Retinal pigment epithelial cell (primary cell): ENCODE results near the gene PSEN2.

Source experiments
- DNase-seq: peaks from one replicate; pipeline ENCODE4 v3.0.0-alpha.2; 2010; ENCODE audit warnings: low read depth
- H3K4me3 ChIP-seq: 2 replicates; pipeline ENCODE4 v1.5.1; 2011; ENCODE audit warnings: mild to moderate bottlenecking, low read length, control low read depth, moderate library complexity
- CTCF ChIP-seq: conservative IDR thresholded peaks from 2 replicates; pipeline ENCODE4 v1.5.1; 2011; ENCODE audit warnings: low read depth, low read length, control low read depth, inconsistent platforms

PSEN2 gene

GRCh38 chr1:226882631-226883409, 12.4 kb downstream of the PSEN2 start:
- TF ChIP-seq CTCF: no peak
- peak; percentile 52 for DNase-seq
- H3K4me3 ChIP-seq: no peak overlapping the region

- TF ChIP-seq CTCF: no peak
- no peak for DNase-seq
- no peak overlapping the region for H3K4me3 ChIP-seq
These were observed 13.2 kb downstream of the PSEN2 start for GRCh38 chr1:226883630-226884029.

DNA sequence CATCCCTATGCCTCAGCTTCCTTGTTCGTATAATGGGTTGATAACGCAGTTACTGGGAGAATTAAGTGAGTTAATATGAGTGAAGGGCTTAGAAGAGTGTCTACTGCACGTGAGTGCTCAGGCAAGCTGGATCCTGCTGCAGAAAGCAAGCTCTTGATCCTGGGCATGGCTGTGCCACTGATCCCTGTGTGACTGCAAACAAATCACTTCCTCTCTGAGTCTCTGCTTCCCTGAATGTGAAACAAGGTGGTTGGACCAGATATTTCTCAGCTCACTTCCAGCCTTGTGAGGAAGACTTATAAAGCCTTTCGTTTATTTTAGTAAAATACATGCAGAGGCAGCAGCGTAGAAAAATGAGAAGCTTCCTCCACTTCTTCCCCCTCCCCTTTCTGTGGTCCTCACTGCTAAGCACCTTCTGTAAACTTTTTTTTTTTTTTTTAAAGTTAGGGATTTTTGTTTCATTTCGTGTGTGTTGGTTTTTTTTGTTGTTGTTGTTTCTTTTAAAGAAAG, 13.8 kb downstream of the PSEN2 start:
- no peak overlapping the region for H3K4me3 ChIP-seq
- TF ChIP-seq CTCF: no peak
- no peak for DNase-seq

DNA sequence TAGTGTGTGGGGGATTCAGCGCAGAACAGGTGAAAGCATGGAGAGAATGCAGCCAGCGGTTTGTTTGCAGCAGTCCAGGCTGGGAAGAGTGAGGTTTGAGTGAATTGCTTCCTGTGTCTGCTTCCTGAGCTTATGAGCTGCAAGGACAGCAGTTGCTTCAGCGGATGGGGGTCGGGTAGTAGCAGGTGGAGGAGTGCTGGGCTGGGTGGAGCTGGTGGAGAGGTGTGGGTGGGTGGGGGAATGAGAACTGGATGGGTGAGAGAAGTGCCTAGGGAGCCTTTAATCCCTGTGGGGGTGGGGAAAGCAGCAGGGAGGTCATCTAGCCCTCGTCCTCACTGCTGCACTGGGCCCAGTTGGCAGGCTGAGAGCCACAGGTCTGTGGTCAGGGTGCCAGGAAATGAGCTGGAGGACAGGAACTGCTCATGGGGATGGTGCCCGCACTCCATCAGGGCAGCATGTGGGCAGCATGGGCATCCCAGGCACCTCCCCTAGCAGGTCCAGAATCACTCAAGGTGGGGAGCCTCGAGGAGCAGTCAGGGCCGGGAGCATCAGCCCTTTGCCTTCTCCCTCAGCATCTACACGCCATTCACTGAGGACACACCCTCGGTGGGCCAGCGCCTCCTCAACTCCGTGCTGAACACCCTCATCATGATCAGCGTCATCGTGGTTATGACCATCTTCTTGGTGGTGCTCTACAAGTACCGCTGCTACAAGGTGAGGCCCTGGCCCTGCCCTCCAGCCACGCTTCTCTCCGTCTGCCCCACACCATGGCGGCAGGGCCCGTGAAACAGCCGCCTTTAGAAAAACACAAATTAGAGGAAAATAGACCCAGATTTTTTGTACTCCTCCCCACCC, 14.8 kb downstream of the PSEN2 start:
- H3K4me3 ChIP-seq: no peak overlapping the region
- no peak for TF ChIP-seq CTCF
- no peak for DNase-seq

DNA sequence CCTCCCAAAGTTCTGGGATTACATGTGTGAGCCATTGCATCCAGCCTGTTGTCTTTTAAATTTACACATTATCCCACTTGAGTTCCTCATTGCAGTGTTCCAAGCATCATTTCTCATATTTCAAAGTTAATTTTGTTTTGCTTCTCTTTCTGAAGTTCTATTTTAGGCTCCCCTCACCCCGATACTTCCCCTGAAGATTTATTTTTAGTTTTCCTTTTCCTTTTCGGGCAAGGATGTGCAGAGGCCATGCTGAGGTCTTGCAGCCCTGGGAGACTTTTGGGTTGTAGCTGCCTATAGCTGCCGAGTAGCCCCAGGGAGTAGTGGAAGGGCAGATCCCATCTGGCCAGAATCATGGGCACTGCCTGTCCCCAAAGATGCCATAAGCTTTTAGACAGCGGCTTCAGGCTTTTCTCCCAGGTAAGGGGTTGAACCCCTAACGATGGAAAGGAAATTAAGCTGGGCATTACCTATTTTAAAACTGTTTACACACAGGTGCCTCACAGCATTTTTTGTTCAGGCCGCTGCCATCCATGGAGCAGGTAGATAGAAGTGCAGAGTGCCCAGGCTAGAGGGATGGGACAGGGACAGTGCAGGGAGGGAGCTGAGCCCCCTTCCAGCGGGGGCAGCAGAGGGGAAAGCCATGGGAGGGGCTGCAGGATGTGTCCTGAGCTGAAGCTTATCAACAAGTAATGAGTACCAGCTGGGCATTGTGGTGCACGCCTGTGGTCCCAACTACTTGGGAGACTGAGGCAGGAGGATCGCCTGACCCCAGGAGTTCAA, 15.9 kb downstream of the PSEN2 start:
- no peak for DNase-seq
- no peak for TF ChIP-seq CTCF

DNA sequence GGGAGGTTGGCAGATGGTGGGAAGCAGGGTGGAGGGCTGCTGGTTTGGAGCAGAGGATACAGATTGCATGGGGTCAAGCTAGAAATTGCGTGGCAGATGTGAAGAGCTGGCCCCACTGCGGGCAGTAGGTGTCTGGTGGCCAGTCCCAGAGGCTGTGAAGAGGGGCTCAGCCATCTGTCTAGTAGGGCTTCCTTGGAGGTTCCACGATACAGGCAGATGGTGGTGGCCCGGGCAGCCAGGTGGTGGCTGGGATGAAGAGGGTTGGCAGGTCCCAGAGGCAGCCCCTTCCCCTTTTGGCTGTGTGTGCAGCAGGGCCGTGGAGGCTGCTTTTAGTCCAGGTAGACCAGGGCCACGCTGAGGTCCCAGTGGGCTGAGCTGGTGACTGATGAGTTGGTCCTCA, 16.6 kb downstream of the PSEN2 start:
- H3K4me3 ChIP-seq: no peak overlapping the region
- no peak for TF ChIP-seq CTCF
- no peak for DNase-seq

More for the DNA sequence above, 15.9 kb downstream of the PSEN2 start:
- no peak overlapping the region for H3K4me3 ChIP-seq
